ENCODE results near the gene C2orf68. TPM values are rescaled to one million over a fixed set of nuclear protein-coding genes. Genes with fewer than 3 reads are reported as not detected.

The C2orf68 gene
- polyA plus RNA-seq, 1 of the 3 experiments (the other 2 are of a cell fraction), result 14.5 TPM

- TF ChIP-seq ELF1 (IDR thresholded peaks at IDR 0.05) (no peak), TAF1 (IDR thresholded peaks at IDR 0.05; ENCODE audit: borderline replicate concordance, low read depth, low read length) (no peak), RXRA (IDR thresholded peaks at IDR 0.05; ENCODE audit: borderline replicate concordance, low read depth) (no peak), TEAD4 (IDR thresholded peaks at IDR 0.05; ENCODE audit: borderline replicate concordance, insufficient read depth) (no peak), EZH2phosphoT487 (IDR thresholded peaks at IDR 0.05; ENCODE audit: borderline replicate concordance, low read depth) (no peak), CHD2 (IDR thresholded peaks at IDR 0.05; ENCODE audit: low read length, partially characterized antibody) (no peak)
These were observed 19.4 kb upstream of the C2orf68 start (continued) for GRCh38 chr2:85631316-85631715.

GRCh38 chr2:85628658-85629057 is 16.8 kb upstream of the C2orf68 start:
- peaks cover 46 to 83% of the 10 kb centered on the region in 2 experiments for H3K36me3 ChIP-seq (replicated peaks in 1 of 2; ENCODE audit: control insufficient read depth in 1 of 2, insufficient read depth in 2 of 2, low read length in 1 of 2)
- H3K9ac ChIP-seq, result no peak overlapping the region
- no peak for DNase-seq
- H3K4me3 ChIP-seq (ENCODE audit: low read depth in 2 of 2, low read length in 1 of 2), result no peak overlapping the region
- TF ChIP-seq USF2 (IDR thresholded peaks at IDR 0.05; ENCODE audit: borderline replicate concordance, low read depth, low read length) (no peak), CHD2 (IDR thresholded peaks at IDR 0.05; ENCODE audit: low read length, partially characterized antibody) (no peak), PBX3 (IDR thresholded peaks at IDR 0.05) (no peak), JUND (IDR thresholded peaks at IDR 0.05) (no peak), REST (IDR thresholded peaks at IDR 0.05; ENCODE audit: low read depth, low read length) (no peak), NRF1 (IDR thresholded peaks at IDR 0.05; ENCODE audit: low read depth, low read length) (no peak), ZBTB33 (IDR thresholded peaks at IDR 0.05; ENCODE audit: borderline replicate concordance, low read depth) (no peak), RAD21 (IDR thresholded peaks at IDR 0.05; ENCODE audit: low read length) (no peak), EZH2phosphoT487 (IDR thresholded peaks at IDR 0.05; ENCODE audit: borderline replicate concordance, low read depth) (no peak), FOXM1 (IDR thresholded peaks at IDR 0.05; ENCODE audit: low read depth) (no peak), RCOR1 (IDR thresholded peaks at IDR 0.05; ENCODE audit: low read length) (no peak), MEF2A (IDR thresholded peaks at IDR 0.05; ENCODE audit: borderline replicate concordance, low read depth) (no peak), EP300 (IDR thresholded peaks at IDR 0.05; ENCODE audit: borderline replicate concordance in 1 of 2, low read depth in 1 of 2, low read length in 1 of 2) (no peak), FOSL2 (IDR thresholded peaks at IDR 0.05; ENCODE audit: borderline replicate concordance, low read depth) (no peak), GATA2 (CRISPR knock-in tag; IDR thresholded peaks at IDR 0.05) (no peak)
- H3K27me3 ChIP-seq (ENCODE audit: insufficient read depth), result no peaks in the 10 kb centered on the region
- peaks cover 16% of the 10 kb centered on the region; the same call in 1 of the 2 replicates for H3K79me2 ChIP-seq (ENCODE audit: insufficient read depth)
- H3K4me2 ChIP-seq, result no peak overlapping the region
- H3K9me2 ChIP-seq, result no peaks in the 10 kb centered on the region
- POLR2A ChIA-PET, result no interaction called here
- H3F3A ChIP-seq (replicated peaks; ENCODE audit: insufficient read depth), result peaks cover 7% of the 10 kb centered on the region
- no peaks in the 10 kb centered on the region for H3K4me1 ChIP-seq (ENCODE audit: control insufficient read depth in 1 of 2, insufficient read depth in 2 of 2, low read depth in 1 of 2, low read length in 1 of 2)
- WGBS (ENCODE audit: low lambda C conversion rate), result 98% methylated on average over 2 of the region's 2 CpGs
- no peaks in the 10 kb centered on the region for H4K20me1 ChIP-seq (ENCODE audit: insufficient read depth)
- H3K27ac ChIP-seq (ENCODE audit: low read depth in 2 of 2, low read length in 1 of 2), result no peak overlapping the region
- H2AFZ ChIP-seq (ENCODE audit: low read depth), result no peak overlapping the region
- no peaks in the 10 kb centered on the region for H3K9me3 ChIP-seq
- CTCF ChIA-PET, result interaction anchor here (1.0 to 3.5 kb wide), 2 partner anchors 8 to 100 kb away, joined by 3 to 30 read pairs; no protein-coding TSS in a partner anchor
